T-helper 2 cell (primary cell): Measurements from ENCODE around the gene DCPS.
A peak's percentile ranks its signal among the peaks of the same experiment; 100 is the strongest.
"Not testable (repeated sequence)": the region's sequence is repeated elsewhere in the genome, so short reads cannot be mapped to it uniquely, and the experiment has no call there.

ENCODE experiments used
- DNase-seq, 5 experiments: peaks; one replicate each; pipeline versions ENCODE4 v3.0.0 to v3.0.0-alpha.2; 2012 to 2022

The DCPS gene

GRCh38 chr11:126288237-126288636 is 15.6 kb upstream of the DCPS start:
- DNase-seq: no peak

- DNase-seq: no peak
Measured at GRCh38 chr11:126290887-126291286, 13.0 kb upstream of the DCPS start.

DNA sequence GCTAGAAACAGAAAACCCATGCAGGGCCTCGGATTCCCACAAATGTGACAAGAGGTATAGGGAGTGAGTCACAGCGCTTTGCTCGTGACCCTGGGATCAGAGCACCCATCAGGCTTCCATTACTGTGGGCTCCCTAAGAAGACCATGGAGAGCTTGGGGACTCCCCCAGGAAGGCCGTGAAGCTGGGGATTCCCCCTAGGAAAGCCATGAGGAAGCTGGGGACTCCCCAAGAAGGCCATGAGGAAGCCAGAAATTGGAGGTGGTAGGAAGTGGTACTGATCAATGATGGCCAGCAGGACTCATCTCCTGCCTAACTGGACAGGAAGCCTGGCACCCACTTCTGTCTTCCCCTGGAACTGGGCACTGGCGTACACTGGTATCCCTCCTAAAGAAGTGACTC is 10.1 kb upstream of the DCPS start:
- DNase-seq: no peak

DNA sequence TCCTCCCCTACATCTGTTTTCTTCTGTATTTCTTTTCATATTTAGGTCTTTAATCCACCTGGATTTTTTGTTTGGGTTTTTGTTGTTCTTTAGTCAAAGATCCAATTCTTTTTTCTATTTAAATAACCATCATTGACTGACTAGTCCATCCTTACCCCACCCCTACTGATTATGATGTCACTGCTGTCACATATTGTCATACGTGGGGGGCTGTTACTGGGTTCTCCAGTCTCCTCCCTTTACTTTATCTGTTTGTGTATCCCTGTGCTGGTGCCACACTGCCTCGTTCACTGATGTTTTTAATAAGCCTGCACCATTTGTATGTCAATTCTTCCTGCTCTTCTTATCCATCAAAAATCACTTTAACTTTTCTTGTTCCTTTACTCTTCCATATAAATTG is 6.9 kb upstream of the DCPS start:
- no peak for DNase-seq

DNA sequence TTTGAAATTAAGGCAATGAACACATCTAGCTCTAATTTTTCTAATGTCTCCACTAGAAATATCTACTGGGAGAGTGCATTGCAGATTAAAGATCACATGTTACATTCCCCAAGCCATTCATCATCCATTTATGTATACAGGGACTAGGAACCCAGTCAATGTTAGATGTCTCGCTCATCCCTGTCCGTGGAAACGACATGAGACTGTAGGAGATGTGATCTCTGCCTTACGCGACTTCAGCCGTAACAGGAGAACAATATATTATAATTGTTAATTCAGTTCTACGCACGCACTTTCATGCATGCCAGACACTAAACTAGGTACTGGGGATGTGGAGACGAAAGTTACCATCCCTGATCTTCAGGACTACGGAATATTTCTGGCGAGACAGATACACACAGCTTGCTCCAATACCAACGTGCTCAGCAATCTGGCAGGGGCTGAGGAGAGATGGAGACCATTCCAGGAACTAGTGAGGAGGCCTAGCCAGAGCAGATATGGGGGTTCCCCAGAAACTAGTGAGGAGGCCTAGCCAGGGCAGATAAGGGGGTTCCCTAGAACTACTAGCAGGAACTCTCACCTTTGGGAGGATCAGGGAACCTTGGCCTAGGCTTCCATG is 706 bp downstream of the DCPS start:
- DNase-seq: peak in 1 of 5 experiments; percentile 31

- DNase-seq: peak in 1 of 5 experiments; percentile 74
Measured at GRCh38 chr11:126305699-126306098, 1.8 kb downstream of the DCPS start.

GRCh38 chr11:126307706-126308105 is 3.8 kb downstream of the DCPS start:
- peak in 1 of 5 experiments; percentile 30 for DNase-seq

- DNase-seq: no peak
Measured at GRCh38 chr11:126308271-126308671, 4.4 kb downstream of the DCPS start.

- not testable (repeated sequence) for DNase-seq
Measured at GRCh38 chr11:126308771-126309170, 4.9 kb downstream of the DCPS start.

DNA sequence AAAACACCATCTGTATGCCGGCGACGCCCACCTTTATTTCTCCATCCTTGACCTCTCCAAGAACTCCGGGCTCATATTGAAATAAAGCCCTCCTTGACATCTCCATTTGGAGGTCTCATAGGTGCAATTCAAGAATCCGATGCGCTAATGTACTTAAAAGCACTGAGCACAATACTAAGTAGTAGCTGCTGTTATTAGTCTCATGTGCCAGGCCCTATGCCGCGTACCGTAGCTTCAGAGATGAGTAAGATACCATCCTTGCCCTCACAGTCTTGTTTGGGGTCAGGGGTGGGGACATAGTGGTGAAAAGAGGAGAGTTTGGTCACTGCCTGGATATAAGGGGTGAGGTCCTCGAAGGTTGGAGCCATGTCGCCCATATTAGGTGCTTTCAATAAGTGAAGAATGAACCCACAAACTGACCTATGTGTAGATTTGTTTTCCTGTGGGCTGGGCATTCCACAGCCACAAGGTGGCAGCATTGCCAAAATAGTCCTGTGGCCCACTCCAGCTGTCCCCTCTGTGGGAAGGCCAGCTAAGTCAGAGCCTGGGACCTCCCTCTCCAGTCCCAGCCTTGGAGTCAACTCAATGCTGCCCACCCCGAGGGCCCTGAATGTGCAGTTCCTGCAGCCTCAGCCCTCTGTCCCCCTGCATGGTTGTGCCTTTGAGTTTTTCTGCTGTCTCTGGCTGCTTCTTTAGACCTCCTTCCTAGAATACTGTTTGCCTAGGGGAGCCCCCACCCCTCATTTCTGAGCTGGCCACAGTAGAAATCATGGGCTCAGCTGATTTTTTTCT is 6.5 kb downstream of the DCPS start:
- DNase-seq: peak in 4 of 5 experiments; percentile 24 to 52 (median 37)

DNA sequence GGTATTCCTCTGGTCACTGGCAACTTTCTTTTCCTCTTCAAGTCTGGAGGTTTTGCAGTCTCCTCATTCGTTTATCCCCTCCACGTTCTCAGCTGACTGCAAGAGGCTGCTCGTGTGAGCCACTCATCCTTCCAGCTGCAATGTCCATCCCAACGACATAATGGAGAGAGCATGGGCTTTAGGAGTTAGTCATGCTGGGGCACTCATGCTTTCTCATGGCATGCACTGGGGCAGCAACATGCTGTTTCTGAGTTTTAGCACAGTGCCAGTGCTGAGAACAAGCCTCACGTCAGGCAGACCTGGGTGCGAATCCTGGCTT is 7.1 kb downstream of the DCPS start:
- DNase-seq: no peak

- DNase-seq: no peak
Measured at GRCh38 chr11:126311401-126312291, 7.8 kb downstream of the DCPS start.

DNA sequence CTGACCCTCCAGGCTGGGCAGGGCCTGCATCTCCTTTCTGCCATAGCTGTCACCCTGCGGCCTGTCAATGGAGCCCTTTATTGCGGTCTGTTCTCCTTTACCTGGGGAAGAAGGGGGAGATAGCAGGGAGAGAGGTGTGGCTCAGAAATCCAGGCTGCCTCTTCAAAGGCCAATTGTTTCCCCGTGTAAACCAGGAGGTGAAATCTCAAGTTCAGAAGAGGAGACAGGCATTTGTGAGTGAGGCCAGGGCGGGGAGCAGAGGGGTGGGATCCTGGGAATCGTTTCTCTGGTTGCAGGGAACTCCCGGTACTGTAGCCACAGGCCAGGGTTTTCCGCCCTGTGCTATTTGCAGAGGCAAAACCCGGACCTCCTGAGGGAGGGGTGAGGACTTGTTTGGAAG is 9.1 kb downstream of the DCPS start:
- no peak for DNase-seq

GRCh38 chr11:126313826-126314225 is 10.0 kb downstream of the DCPS start:
- no peak for DNase-seq

GRCh38 chr11:126317432-126317755 is 13.5 kb downstream of the DCPS start:
- no peak for DNase-seq

- peak in 2 of 5 experiments; percentile 40 to 63 for DNase-seq
Measured at GRCh38 chr11:126317756-126318573, 14.1 kb downstream of the DCPS start.

GRCh38 chr11:126318574-126319373 is 14.9 kb downstream of the DCPS start:
- DNase-seq: peak in 2 of 5 experiments; percentile 64 to 67

DNA sequence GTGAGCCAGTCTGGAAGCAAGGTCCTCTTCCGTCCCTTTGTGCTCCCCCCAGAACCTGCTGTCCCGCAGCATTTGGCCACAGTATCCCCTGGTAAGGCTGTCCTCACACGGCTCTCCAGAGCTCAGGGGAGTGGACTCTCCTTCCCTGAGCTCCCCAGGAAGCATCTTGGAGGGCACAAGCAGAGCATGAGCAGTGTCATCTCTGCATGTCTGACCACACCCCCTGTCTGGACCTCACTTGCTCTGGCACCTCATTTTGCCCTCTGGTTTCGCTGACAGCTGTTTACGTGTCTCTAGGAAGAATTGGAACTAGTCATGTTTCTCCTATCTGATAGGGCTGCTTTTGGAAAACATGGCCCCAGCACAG is 15.5 kb downstream of the DCPS start:
- no peak for DNase-seq

DNA sequence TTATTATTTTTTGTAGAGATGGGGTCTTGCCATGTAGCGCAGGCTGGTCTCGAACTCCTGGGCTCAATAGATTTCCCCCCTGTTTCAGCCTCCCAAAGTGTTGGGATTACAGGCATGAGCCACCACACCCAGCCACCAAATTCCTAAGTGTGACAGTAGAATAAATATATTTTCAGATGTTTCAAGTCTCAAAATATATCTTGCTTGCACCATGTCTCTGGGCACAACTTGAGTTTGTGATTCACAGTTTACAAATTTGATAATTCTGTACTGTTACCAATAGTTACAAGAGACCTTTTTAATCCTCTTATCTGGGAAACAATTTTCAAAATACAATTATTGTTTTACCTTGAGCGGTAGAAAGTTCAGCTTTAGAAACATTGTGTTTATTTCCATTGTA is 19.1 kb downstream of the DCPS start:
- DNase-seq: no peak

- no peak for DNase-seq
Measured at GRCh38 chr11:126327281-126328000, 23.6 kb downstream of the DCPS start.

- no peak for DNase-seq
Measured at GRCh38 chr11:126328001-126328390, 24.1 kb downstream of the DCPS start.
